IPS-18c (cell line): Measurements from ENCODE around the gene USP24.

Experiments
- H3K4me3 ChIP-seq: 2 replicates; pipeline ENCODE4 v1.7.0; 2013; ENCODE audit warnings: low read depth, mild to moderate bottlenecking, low read length, moderate library complexity; ENCODE audit not compliant: insufficient read depth
- H3K9me3 ChIP-seq: one replicate; pipeline ENCODE4 v1.6.1; 2013; ENCODE audit warnings: mild to moderate bottlenecking, low read length, moderate library complexity; ENCODE audit not compliant: control insufficient read depth, insufficient read depth

USP24 gene

DNA sequence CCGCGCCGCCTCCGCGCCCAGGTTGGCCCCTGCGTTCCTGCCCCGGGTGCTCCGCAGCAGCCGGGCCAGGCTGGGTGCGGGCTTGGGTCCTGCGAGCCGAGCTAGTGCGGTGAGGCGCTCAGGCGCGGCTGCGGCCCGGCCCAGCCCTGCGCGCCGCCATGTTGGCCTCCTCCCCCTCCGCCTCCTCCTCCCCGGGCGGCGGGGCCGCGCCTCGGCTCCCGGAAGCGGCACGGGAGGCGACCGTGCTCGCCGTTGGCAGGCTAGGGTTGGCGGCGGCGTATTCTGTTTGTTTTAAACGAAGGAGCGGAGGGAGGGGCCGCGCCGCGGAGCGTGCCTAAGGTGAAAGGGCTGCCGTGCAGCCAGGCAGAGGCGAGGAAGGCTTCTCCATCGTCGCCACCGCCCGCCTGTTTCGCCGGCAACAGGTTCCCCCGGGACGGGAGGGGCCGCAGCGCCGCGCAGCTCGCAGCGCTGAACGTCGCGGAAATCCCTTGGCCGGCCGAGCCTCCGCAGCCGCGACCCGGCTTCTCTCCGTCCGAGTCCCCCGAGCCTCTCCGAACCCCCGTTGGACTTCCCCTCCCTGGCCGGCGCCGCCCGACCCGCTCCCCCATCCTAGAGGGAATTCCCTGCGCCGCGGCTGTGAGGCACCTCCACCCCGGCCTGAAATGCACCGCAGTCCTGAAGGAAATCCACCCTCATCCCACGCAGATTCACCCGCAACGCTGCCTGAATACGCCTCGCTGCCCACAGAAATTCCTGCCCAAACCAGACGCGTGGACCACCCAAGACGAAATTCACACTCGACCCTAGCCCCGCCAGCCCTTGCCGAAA, at the start of gene USP24:
Gene USP24, minus strand, starts transcription at position 171 of the 828 bp plus-strand sequence. CDS start 251 bp downstream, outside the sequence.
- peak within 1 kb of the TSS; percentile 86 for H3K4me3 ChIP-seq
- H3K9me3 ChIP-seq: no peaks in the 10 kb centered on the region

GRCh38 chr1:55262822-55263221, 47.7 kb upstream of the USP24 start:
- Histone ChIP-seq H3K9me3 (no peaks in the 10 kb centered on the region), H3K4me3 (no peak overlapping the region)

DNA sequence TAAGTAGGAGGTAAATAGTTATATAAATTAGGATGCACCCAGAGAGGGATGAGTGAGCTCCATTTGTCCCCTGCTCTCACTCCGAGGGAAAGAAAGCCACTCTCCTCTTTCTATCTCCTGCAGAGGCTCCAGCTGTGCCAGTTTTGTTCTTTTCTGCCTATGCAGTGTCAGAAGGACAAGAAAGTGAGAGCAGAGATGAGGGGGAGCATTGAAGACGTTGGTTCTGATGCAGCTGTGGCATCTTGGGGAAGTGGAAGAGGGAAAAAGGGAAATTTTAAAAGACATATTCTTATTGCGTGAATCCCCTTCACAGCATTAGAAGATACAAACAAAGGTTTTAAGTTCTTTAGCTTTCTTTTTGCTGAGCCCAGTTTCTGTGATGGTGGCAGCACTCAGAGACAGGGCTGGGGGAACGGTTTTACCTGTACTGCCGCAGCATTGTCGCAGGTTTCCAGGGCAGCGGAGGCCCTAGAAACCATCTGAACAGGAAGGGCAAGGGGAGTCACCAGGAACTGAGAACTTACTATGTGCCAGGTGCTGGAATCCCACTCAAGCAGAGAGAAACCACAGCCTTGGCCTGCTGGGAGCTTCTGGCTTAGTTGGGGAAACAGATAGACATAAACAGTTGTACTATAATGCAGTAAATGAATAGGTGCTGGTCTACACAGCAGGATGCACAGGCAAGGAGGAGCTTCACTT, 44.9 kb upstream of the USP24 start:
- Histone ChIP-seq H3K9me3 (no peaks in the 10 kb centered on the region), H3K4me3 (no peak overlapping the region)

GRCh38 chr1:55257958-55258357, 42.8 kb upstream of the USP24 start:
- Histone ChIP-seq H3K9me3 (no peaks in the 10 kb centered on the region), H3K4me3 (no peak overlapping the region)

GRCh38 chr1:55255901-55256300, 40.7 kb upstream of the USP24 start:
- H3K9me3 ChIP-seq: no peaks in the 10 kb centered on the region

DNA sequence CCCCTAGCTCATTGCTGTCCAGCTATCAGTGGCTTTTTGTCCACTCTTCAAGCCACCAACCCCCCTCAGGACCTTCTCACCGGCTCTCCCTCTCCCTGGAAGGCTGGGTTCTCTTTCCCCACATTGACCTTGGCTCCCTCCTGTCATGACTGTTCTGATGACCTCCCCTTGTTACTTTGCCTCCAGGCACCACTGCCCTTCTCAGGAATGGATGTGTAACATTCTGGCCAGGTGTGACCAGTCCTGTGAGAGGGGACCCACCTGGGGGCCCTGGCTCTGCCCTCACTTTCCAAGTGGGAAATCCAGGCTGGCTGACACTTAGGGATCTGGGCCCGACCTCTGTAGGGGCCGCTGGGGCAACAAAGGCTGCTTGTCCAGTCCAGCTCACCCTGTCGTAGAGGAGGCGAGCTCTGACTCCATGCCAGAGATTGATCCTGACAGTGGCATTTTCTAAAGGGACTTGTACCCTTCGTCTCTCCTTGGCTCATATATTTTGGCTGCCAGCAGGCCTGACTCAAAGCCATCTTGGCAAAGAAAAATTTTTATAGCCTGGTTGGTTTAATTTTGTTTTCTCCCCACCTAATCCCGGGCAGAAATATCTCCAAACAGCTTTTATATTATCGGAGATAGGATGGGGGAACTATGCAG, 37.9 kb upstream of the USP24 start:
- Histone ChIP-seq H3K4me3 (no peak overlapping the region), H3K9me3 (no peaks in the 10 kb centered on the region)

More at GRCh38 chr1:55255901-55256300, 40.7 kb upstream of the USP24 start:
- H3K4me3 ChIP-seq: no peak overlapping the region

GRCh38 chr1:55250399-55251075, 35.4 kb upstream of the USP24 start:
- Histone ChIP-seq H3K4me3 (no peak overlapping the region), H3K9me3 (no peaks in the 10 kb centered on the region)

GRCh38 chr1:55249646-55250398, 34.7 kb upstream of the USP24 start:
- no peaks in the 10 kb centered on the region for H3K9me3 ChIP-seq
- no peak overlapping the region for H3K4me3 ChIP-seq

GRCh38 chr1:55246896-55247295, 31.7 kb upstream of the USP24 start:
- Histone ChIP-seq H3K9me3 (no peaks in the 10 kb centered on the region), H3K4me3 (no peak overlapping the region)

DNA sequence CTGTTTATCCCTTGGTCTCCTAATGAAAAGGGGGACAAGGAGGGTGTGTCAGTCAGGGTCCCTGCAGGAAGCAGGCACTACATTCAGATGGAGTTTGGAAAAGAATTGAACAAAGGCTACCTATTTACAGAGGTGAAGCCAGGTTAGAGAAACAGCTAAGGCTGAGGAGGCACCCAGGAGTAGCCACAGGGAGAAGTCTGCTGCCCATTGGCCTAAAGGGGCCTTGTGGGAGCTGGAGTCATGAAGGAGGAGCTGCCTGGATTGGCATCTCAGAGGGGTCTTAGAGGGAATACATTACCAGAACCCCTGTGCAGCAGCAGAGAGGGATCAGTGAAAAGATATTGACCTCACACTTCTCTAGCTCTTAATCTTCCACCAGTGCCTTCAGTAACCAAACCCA, 31.2 kb upstream of the USP24 start:
- Histone ChIP-seq H3K9me3 (no peaks in the 10 kb centered on the region), H3K4me3 (no peak overlapping the region)

DNA sequence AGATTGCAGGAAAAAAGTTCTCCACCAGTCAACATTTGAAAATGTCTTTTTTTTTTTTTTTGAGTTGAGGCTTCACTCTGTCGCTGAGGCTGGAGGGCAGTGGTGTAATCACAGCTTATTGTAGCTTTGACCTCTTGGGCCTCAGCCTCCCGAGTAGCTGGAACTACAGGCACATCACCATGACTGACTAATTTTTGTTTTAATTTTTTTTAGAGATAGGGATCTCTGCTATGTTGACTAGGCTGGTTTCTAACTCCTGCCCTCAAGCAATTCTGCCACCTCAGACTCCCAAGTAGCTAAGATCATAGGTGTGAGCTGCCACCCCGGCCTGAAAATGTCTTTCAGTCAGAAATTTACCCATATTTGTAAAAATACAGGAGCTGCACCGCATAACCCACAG, 30.6 kb upstream of the USP24 start:
- Histone ChIP-seq H3K9me3 (no peaks in the 10 kb centered on the region), H3K4me3 (no peak overlapping the region)

DNA sequence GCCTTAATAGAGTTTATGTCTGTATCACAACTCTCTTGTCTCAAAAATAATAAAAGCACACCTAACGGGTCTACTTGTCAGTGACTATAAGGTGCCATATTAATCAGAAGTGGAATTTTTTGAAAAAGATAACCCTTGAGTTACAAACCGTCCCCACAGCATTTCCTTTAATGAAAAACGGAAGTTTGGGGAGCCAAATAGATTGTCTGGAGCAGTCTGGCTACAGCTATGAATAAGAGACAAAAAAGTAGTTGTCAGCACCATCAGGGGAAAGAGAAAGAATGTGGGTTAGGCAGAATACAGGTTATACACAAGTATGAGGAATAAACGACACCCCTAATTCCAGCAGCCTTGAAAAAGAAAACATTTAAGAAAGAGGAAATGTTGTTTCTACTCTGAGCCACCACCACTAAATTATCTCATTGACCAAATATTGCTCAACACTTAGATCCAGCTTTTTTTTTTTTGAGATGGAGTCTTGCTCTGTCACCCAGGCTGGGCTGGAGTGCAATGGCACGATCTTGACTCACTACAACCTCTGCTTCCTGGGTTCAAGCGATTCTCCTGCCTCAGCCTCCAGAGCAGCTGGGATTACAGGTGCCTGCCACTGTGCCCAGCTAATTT, 29.4 kb upstream of the USP24 start:
- no peak overlapping the region for H3K4me3 ChIP-seq
- H3K9me3 ChIP-seq: no peaks in the 10 kb centered on the region

DNA sequence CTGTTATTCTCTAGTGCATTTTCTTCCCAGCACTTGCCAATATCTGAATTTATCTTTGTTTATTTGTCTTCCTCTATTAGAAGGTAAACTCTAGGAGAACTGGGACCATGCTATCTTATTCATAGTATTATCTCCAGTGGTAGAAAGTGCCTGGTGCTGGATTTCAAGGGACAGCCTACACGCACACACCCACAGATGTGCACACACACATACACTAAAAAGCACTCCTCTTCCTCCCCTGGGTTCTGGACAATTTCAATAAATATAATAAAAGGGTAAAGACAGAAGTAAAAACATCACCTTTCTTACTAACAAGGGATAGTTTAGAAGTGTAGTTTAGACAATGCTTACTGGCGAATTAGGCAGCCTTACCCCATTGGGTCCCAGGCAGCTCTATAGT, 28.5 kb upstream of the USP24 start:
- Histone ChIP-seq H3K4me3 (no peak overlapping the region), H3K9me3 (no peaks in the 10 kb centered on the region)

GRCh38 chr1:55239548-55239947, 24.4 kb upstream of the USP24 start:
- Histone ChIP-seq H3K4me3 (no peak overlapping the region), H3K9me3 (no peaks in the 10 kb centered on the region)

- Histone ChIP-seq H3K4me3 (no peak overlapping the region), H3K9me3 (no peaks in the 10 kb centered on the region)
These were observed 20.6 kb upstream of the USP24 start for GRCh38 chr1:55235722-55236121.

GRCh38 chr1:55234016-55234415, 18.9 kb upstream of the USP24 start:
- H3K4me3 ChIP-seq: no peak overlapping the region
- H3K9me3 ChIP-seq: no peaks in the 10 kb centered on the region
